SIG-M5 treated with dmso at 0.1 percent for 504 hours (cell line): ENCODE measurements around the gene ITIH4.

ENCODE experiments used
- DNase-seq: peaks from one replicate; lab custom pipeline; 2025; ENCODE audit not compliant: unreplicated experiment; lab: John Stamatoyannopoulos, UW

Gene ITIH4

GRCh38 chr3:52834871-52835501, 4.5 kb upstream of the ITIH4 start, which contains the start of gene MUSTN1:
Gene MUSTN1, minus strand, starts transcription at chr3:52835019. Its CDS starts 71 bp downstream, at chr3:52834948.
- DNase-seq, result no peak

GRCh38 chr3:52833202-52833601, 2.7 kb upstream of the ITIH4 start:
- DNase-seq, result no peak

- no peak for DNase-seq
Measured at GRCh38 chr3:52831500-52832301, 1.2 kb upstream of the ITIH4 start.

GRCh38 chr3:52829906-52830463, 487 bp downstream of the ITIH4 start:
- DNase-seq, result no peak

GRCh38 chr3:52829482-52829881, 990 bp downstream of the ITIH4 start:
- no peak for DNase-seq

- no peak for DNase-seq
Measured at GRCh38 chr3:52827866-52828376, 2.6 kb downstream of the ITIH4 start.

GRCh38 chr3:52827441-52827840, 3.0 kb downstream of the ITIH4 start:
- peak; percentile 33 for DNase-seq

GRCh38 chr3:52824037-52824436, 6.4 kb downstream of the ITIH4 start:
- no peak for DNase-seq

GRCh38 chr3:52822363-52822762, 8.1 kb downstream of the ITIH4 start:
- DNase-seq, result no peak

- DNase-seq, result no peak
Measured at GRCh38 chr3:52820736-52821135, 9.7 kb downstream of the ITIH4 start.

- no peak for DNase-seq
Measured at GRCh38 chr3:52819936-52820335, 10.5 kb downstream of the ITIH4 start.

GRCh38 chr3:52817860-52818259, 12.6 kb downstream of the ITIH4 start:
- DNase-seq, result no peak

- DNase-seq, result no peak
Measured at GRCh38 chr3:52817221-52817620, 13.3 kb downstream of the ITIH4 start.

GRCh38 chr3:52816654-52817053, 13.8 kb downstream of the ITIH4 start:
- DNase-seq, result no peak

GRCh38 chr3:52816199-52816598, 14.3 kb downstream of the ITIH4 start:
- no peak for DNase-seq

- DNase-seq, result no peak
Measured at GRCh38 chr3:52813810-52814209, 16.7 kb downstream of the ITIH4 start.

GRCh38 chr3:52811452-52812011, 18.9 kb downstream of the ITIH4 start:
- no peak for DNase-seq

GRCh38 chr3:52810923-52811322, 19.5 kb downstream of the ITIH4 start:
- no peak for DNase-seq

- DNase-seq, result no peak
Measured at GRCh38 chr3:52809662-52810377, 20.7 kb downstream of the ITIH4 start.

- no peak for DNase-seq
Measured at GRCh38 chr3:52809149-52809548, 21.3 kb downstream of the ITIH4 start.
